Gastrocnemius medialis (tissue), 4 donors: ENCODE measurements around the gene RANBP10. TPM values are rescaled to one million over a fixed set of nuclear protein-coding genes. Genes with fewer than 3 reads are reported as not detected.

Experiments used
- ATAC-seq, 2 donors: fragments of 150-250 bp; one replicate each; pipeline ENCODE4 v1.9.1; 2016
- DNase-seq, 2 donors: peaks; one replicate each; pipeline ENCODE4 v3.0.0-alpha.2; 2019
- H3K27ac ChIP-seq, 4 donors: fragments of 200-600 bp; sonication (generic); 1 replicate in 1 of 4; 2 replicates in 3 of 4; pipeline ENCODE4 v1.5.1; 2016 to 2018; ENCODE audit warnings: mild to moderate bottlenecking in 2 of 4, moderate library complexity in 1 of 4
- H3K27me3 ChIP-seq, 3 donors: fragments of 200-600 bp; sonication (generic) in 2 of 3; 1 replicate in 1 of 3; 2 replicates in 2 of 3; pipeline versions ENCODE4 v1.5.1 to v1.6.0; 2016 to 2019; ENCODE audit warnings: mild to moderate bottlenecking in 1 of 3, moderate library complexity in 1 of 3
- H3K36me3 ChIP-seq, 2 donors: fragments of 200-600 bp; sonication (generic) in 1 of 2; one replicate each; pipeline ENCODE4 v1.5.1; 2017 to 2018
- H3K4me1 ChIP-seq, 2 donors: fragments of 200-600 bp; sonication (generic) in 1 of 2; one replicate each; pipeline ENCODE4 v1.5.1; 2016 to 2017; ENCODE audit warnings: mild to moderate bottlenecking in 2 of 2
- H3K4me3 ChIP-seq, 4 donors: fragments of 200-600 bp; sonication (generic) in 3 of 4; 1 replicate in 1 of 4; 2 replicates in 3 of 4; pipeline ENCODE4 v1.5.1; 2016 to 2019; ENCODE audit warnings: mild to moderate bottlenecking in 2 of 4
- H3K9me3 ChIP-seq, 3 donors: fragments of 200-600 bp; sonication (generic) in 2 of 3; 1 replicate in 1 of 3; 2 replicates in 2 of 3; pipeline ENCODE4 v1.5.1; 2016 to 2019
- POLR2A ChIP-seq, 2 donors: fragments of 450-650 bp; IDR thresholded peaks; one replicate each; pipeline ENCODE4 v1.6.1; 2017; ENCODE audit warnings: antibody characterized with exemption in 2 of 2, mild to moderate bottlenecking in 2 of 2, moderate library complexity in 2 of 2
- in situ Hi-C, 4 donors: fragments of 200-750 bp; cut with MboI; loops; one replicate each; pipeline versions ENCODE4 v1.15.0 to v1.8.0; 2017; ENCODE audit warnings: low sequenced_read_pairs in 4 of 4
- intact Hi-C: fragments of 100-400 bp; cut with DNase I; formaldehyde crosslinking; loops from one replicate; pipeline ENCODE4 v1.15.1; 2023; ENCODE audit warnings: low total_unique reads
- total RNA-seq, 4 donors: library from RNA; depleted of rRNA; stranded (reverse); fragments of >200 nt; gene quantifications; one replicate each; pipeline versions ENCODE4 v1.1.0 to v1.2.3, GENCODE V29; 2016
- TF ChIP-seq, protein P1 (sequence below), 5 experiments: fragments of 450-650 bp in 3 of 5; fragments of 200-600 bp in 2 of 5; sonication (generic) in 2 of 5; IDR thresholded peaks in 4 of 5; conservative IDR thresholded peaks in 1 of 5; 1 replicate in 4 of 5; 2 replicates in 1 of 5; pipeline ENCODE4 v1.5.1; 2016 to 2019; ENCODE audit warnings: antibody characterized with exemption in 5 of 5, mild to moderate bottlenecking in 3 of 5, moderate library complexity in 3 of 5

The RANBP10 gene
- total RNA-seq, 4 donors from 2014 or later: 12.6 to 46.6 (median 14.8) TPM

DNA sequence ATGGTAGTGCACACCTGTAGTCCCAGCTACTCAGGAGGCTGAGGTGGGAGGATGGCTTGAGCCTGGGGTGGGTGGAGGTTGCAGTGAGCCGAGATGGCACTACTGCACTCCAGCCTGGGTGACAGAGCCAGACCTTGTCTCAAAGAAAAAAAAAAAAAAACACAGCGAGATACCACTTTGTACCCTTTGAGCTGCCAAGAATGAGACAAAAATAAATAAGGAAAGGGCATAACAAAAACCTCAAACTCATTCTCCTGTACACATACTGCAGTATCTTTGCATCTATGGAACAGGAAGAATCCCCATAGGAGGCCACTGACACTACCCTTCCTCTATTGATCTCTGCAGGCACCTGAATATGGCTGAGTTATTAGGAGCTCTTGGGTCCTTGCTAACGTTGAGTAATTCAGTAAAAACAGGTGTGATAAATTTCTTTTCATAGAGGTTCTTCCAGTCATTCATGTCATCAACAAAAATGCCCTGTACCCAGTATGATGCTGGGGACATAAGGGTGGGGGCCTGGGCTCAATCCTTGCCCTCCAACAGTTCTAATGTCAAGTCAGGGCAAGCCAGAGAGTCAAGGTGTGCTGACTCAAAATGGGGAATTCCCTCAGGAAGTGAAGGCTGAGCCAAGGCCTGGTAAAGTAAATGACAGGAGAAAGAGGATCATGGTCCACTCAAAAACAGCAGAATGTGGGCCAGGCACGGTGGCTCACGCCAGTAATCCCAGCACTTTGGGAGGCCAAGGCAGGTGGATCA, 26.9 kb downstream of the RANBP10 start:
- TF ChIP-seq, protein P1, sequence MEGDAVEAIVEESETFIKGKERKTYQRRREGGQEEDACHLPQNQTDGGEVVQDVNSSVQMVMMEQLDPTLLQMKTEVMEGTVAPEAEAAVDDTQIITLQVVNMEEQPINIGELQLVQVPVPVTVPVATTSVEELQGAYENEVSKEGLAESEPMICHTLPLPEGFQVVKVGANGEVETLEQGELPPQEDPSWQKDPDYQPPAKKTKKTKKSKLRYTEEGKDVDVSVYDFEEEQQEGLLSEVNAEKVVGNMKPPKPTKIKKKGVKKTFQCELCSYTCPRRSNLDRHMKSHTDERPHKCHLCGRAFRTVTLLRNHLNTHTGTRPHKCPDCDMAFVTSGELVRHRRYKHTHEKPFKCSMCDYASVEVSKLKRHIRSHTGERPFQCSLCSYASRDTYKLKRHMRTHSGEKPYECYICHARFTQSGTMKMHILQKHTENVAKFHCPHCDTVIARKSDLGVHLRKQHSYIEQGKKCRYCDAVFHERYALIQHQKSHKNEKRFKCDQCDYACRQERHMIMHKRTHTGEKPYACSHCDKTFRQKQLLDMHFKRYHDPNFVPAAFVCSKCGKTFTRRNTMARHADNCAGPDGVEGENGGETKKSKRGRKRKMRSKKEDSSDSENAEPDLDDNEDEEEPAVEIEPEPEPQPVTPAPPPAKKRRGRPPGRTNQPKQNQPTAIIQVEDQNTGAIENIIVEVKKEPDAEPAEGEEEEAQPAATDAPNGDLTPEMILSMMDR (IDR thresholded peaks at IDR 0.05 in 4 of 5, conservative IDR thresholded peaks at IDR 0.05 in 1 of 5): no peak
- no peak for TF ChIP-seq POLR2A (IDR thresholded peaks at IDR 0.05)
- peaks cover 42 to 50% of the 10 kb centered on the region in 2 donors for H3K4me1 ChIP-seq
- H3K27me3 ChIP-seq: no peaks in the 10 kb centered on the region
- no peak for DNase-seq
- in situ Hi-C loops (no loop called here), intact Hi-C loops (loop anchor here (1.0 kb wide), 1 partner anchor 35 kb away; no protein-coding TSS in a partner anchor)
- peak; percentile 39 to 40 for ATAC-seq
- H3K27ac ChIP-seq: peak overlapping the region; percentile 33 to 82 (median 69)
- H3K4me3 ChIP-seq: no peak overlapping the region
- H3K9me3 ChIP-seq: no peaks in the 10 kb centered on the region
- H3K36me3 ChIP-seq: no peaks in the 10 kb centered on the region

- Histone ChIP-seq H3K9me3 (no peaks in the 10 kb centered on the region), H3K4me1 (peaks cover 37 to 45% of the 10 kb centered on the region in 2 donors), H3K27ac (peak overlapping the region in 2 of 4 donors; percentile 70 to 82), H3K4me3 (no peak overlapping the region), H3K36me3 (peaks cover 0 to 6% of the 10 kb centered on the region in 2 donors), H3K27me3 (no peaks in the 10 kb centered on the region)
- TF ChIP-seq, protein P1 (IDR thresholded peaks at IDR 0.05 in 4 of 5, conservative IDR thresholded peaks at IDR 0.05 in 1 of 5): no peak
- TF ChIP-seq POLR2A (IDR thresholded peaks at IDR 0.05): no peak
- in situ Hi-C loops: no loop called here
- intact Hi-C loops: no loop called here
- no peak for DNase-seq
- no peak for ATAC-seq
These were observed 31.1 kb downstream of the RANBP10 start for GRCh38 chr16:67775273-67775672.

- intact Hi-C loops (loop anchor here (5.0 kb wide), 1 partner anchor 57 kb away; the partner anchor contains the start of gene GFOD2), in situ Hi-C loops (no loop called here)
- Histone ChIP-seq H3K4me3 (no peak overlapping the region), H3K4me1 (peaks cover 29 to 37% of the 10 kb centered on the region in 2 donors), H3K27ac (peak overlapping the region; percentile 64 to 82 (median 74)), H3K27me3 (no peaks in the 10 kb centered on the region), H3K36me3 (peaks cover 0 to 7% of the 10 kb centered on the region in 2 donors), H3K9me3 (no peaks in the 10 kb centered on the region)
- DNase-seq (peak in 1 of 2 donors; percentile 40), ATAC-seq (peak in 1 of 2 donors; percentile 35)
- TF ChIP-seq, protein P1 (IDR thresholded peaks at IDR 0.05 in 4 of 5, conservative IDR thresholded peaks at IDR 0.05 in 1 of 5): no peak
- TF ChIP-seq POLR2A (IDR thresholded peaks at IDR 0.05): no peak
These were observed 31.9 kb downstream of the RANBP10 start for GRCh38 chr16:67774457-67774853.

- Histone ChIP-seq H3K27ac (peak overlapping the region; percentile 64 to 82 (median 74)), H3K27me3 (no peaks in the 10 kb centered on the region), H3K4me3 (no peak overlapping the region), H3K9me3 (no peaks in the 10 kb centered on the region), H3K36me3 (peaks cover 0 to 7% of the 10 kb centered on the region in 2 donors), H3K4me1 (peaks cover 27 to 32% of the 10 kb centered on the region in 2 donors)
- DNase-seq: peak; percentile 17 to 37
- intact Hi-C loops: loop anchor here (5.0 kb wide), 1 partner anchor 57 kb away; the partner anchor contains the start of gene GFOD2
- TF ChIP-seq POLR2A (IDR thresholded peaks at IDR 0.05): no peak
- TF ChIP-seq, protein P1 (IDR thresholded peaks at IDR 0.05 in 4 of 5, conservative IDR thresholded peaks at IDR 0.05 in 1 of 5): no peak
- peak; percentile 55 to 66 for ATAC-seq
- in situ Hi-C loops: no loop called here
These were observed 32.5 kb downstream of the RANBP10 start for GRCh38 chr16:67773569-67774456.
